ENCODE data around the gene SLC16A4.

DNA sequence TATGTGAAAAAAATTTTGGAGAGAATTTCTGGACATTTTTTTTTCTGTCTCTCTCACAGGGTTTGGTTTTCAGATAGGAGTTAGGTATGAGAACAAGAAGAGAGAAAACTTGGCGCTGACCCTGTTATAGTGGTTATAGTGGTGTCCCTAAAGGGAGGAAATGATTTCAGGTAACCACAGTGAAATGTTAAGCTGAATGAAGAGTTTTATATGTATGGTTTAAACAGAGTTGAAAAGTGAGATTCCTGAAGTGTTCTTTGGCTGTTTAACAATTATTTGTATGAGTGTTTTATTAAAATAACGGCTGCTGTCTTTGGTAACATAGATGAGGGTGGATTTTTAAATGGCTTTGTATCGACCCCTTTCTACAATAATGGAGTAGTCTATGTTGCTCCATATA lies 45.3 kb downstream of the SLC16A4 start:
- TF ChIP-seq, protein P1, sequence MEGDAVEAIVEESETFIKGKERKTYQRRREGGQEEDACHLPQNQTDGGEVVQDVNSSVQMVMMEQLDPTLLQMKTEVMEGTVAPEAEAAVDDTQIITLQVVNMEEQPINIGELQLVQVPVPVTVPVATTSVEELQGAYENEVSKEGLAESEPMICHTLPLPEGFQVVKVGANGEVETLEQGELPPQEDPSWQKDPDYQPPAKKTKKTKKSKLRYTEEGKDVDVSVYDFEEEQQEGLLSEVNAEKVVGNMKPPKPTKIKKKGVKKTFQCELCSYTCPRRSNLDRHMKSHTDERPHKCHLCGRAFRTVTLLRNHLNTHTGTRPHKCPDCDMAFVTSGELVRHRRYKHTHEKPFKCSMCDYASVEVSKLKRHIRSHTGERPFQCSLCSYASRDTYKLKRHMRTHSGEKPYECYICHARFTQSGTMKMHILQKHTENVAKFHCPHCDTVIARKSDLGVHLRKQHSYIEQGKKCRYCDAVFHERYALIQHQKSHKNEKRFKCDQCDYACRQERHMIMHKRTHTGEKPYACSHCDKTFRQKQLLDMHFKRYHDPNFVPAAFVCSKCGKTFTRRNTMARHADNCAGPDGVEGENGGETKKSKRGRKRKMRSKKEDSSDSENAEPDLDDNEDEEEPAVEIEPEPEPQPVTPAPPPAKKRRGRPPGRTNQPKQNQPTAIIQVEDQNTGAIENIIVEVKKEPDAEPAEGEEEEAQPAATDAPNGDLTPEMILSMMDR (IDR thresholded peaks at IDR 0.05; ENCODE audit: insufficient read depth, low read depth, low read length), result no peak
- TF ChIP-seq EZH2 (IDR thresholded peaks at IDR 0.05; ENCODE audit: insufficient read depth, low read length), result no peak
